Vagina (tissue), 2 donors: ENCODE results near the gene CCDC85B. TPM values are rescaled to one million over a fixed set of nuclear protein-coding genes. Genes with fewer than 3 reads are reported as not detected.

Experiments
- DNase-seq, 2 donors: peaks; one replicate each; pipeline ENCODE4 v3.0.0-alpha.2; 2017; ENCODE audit errors: extremely low spot score in 2 of 2
- H3K27ac ChIP-seq: fragments of 200-600 bp; sonication (generic); one replicate; pipeline ENCODE4 v1.5.1; 2019
- H3K27me3 ChIP-seq: fragments of 200-600 bp; sonication (generic); one replicate; pipeline ENCODE4 v1.5.1; 2019
- H3K36me3 ChIP-seq, 2 donors: fragments of 200-600 bp; sonication (generic); one replicate each; pipeline ENCODE4 v1.5.1; 2017 to 2019
- H3K4me1 ChIP-seq: fragments of 200-600 bp; sonication (generic); one replicate; pipeline ENCODE4 v1.5.1; 2019
- H3K4me3 ChIP-seq, 2 donors: fragments of 200-600 bp; sonication (generic); 1 replicate in 1 of 2; 2 replicates in 1 of 2; pipeline ENCODE4 v1.5.1; 2016 to 2019
- H3K9me3 ChIP-seq: fragments of 200-600 bp; sonication (generic); one replicate; pipeline ENCODE4 v1.5.1; 2019
- CTCF ChIP-seq, 3 experiments: fragments of 450-650 bp in 2 of 3; fragments of 200-600 bp in 1 of 3; sonication (generic) in 1 of 3; IDR thresholded peaks; one replicate each; pipeline ENCODE4 v1.5.1; 2017 to 2019; ENCODE audit warnings: antibody characterized with exemption in 3 of 3, mild to moderate bottlenecking in 2 of 3, moderate library complexity in 2 of 3
- POLR2A ChIP-seq, 2 donors: fragments of 450-650 bp; IDR thresholded peaks; one replicate each; pipeline ENCODE4 v1.6.1; 2017; ENCODE audit warnings: antibody characterized with exemption in 2 of 2, mild to moderate bottlenecking in 2 of 2, moderate library complexity in 2 of 2
- POLR2AphosphoS5 ChIP-seq, 2 donors: sonication (generic); formaldehyde crosslinking; IDR thresholded peaks; one replicate each; pipeline ENCODE4 v1.9.0; 2017; ENCODE audit warnings: antibody characterized with exemption in 2 of 2, mild to moderate bottlenecking in 2 of 2, low read depth in 1 of 2; ENCODE audit not compliant: insufficient read depth in 1 of 2
- intact Hi-C: fragments of 100-400 bp; cut with DNase I; formaldehyde crosslinking; loops from one replicate; pipeline ENCODE4 v1.15.1; 2023
- total RNA-seq: library from RNA; depleted of rRNA; stranded (reverse); fragments of >200 nt; gene quantifications from one replicate; pipeline ENCODE4 v1.2.3, GENCODE V29; 2016

CCDC85B gene
- total RNA-seq, 1 donor from 2014 or later = 76.4 TPM

- H3K36me3 ChIP-seq = peaks cover 0 to 57% of the 10 kb centered on the region in 2 donors
- TF ChIP-seq POLR2A (IDR thresholded peaks at IDR 0.05) (no peak), CTCF (IDR thresholded peaks at IDR 0.05) (no peak), POLR2AphosphoS5 (IDR thresholded peaks at IDR 0.05; ENCODE audit: insufficient read depth in 1 of 2, low read depth in 1 of 2) (no peak)
- H3K9me3 ChIP-seq = no peaks in the 10 kb centered on the region
- intact Hi-C loops = no loop called here
- no peak overlapping the region for H3K27ac ChIP-seq
- H3K27me3 ChIP-seq = no peaks in the 10 kb centered on the region
- peaks cover 34% of the 10 kb centered on the region for H3K4me1 ChIP-seq
- no peak for DNase-seq
- H3K4me3 ChIP-seq = no peak overlapping the region
These were observed 27.3 kb upstream of the CCDC85B start for GRCh38 chr11:65862941-65863888.

GRCh38 chr11:65863889-65864705, 26.4 kb upstream of the CCDC85B start:
- H3K4me3 ChIP-seq = no peak overlapping the region
- DNase-seq = no peak
- H3K36me3 ChIP-seq = peaks cover 0 to 59% of the 10 kb centered on the region in 2 donors
- TF ChIP-seq CTCF (IDR thresholded peaks at IDR 0.05) = no peak
- no peak for TF ChIP-seq POLR2AphosphoS5 (IDR thresholded peaks at IDR 0.05; ENCODE audit: insufficient read depth in 1 of 2, low read depth in 1 of 2)
- TF ChIP-seq POLR2A (IDR thresholded peaks at IDR 0.05) = no peak
- peaks cover 27% of the 10 kb centered on the region for H3K4me1 ChIP-seq
- H3K9me3 ChIP-seq = no peaks in the 10 kb centered on the region
- no peak overlapping the region for H3K27ac ChIP-seq
- intact Hi-C loops = no loop called here
- H3K27me3 ChIP-seq = no peaks in the 10 kb centered on the region

GRCh38 chr11:65864706-65865471, 25.6 kb upstream of the CCDC85B start:
- TF ChIP-seq CTCF (IDR thresholded peaks at IDR 0.05) = no peak
- TF ChIP-seq POLR2AphosphoS5 (IDR thresholded peaks at IDR 0.05; ENCODE audit: insufficient read depth in 1 of 2, low read depth in 1 of 2) = no peak
- TF ChIP-seq POLR2A (IDR thresholded peaks at IDR 0.05) = no peak
- no peak overlapping the region for H3K4me3 ChIP-seq
- H3K4me1 ChIP-seq = peaks cover 22% of the 10 kb centered on the region
- H3K27me3 ChIP-seq = no peaks in the 10 kb centered on the region
- peaks cover 0 to 59% of the 10 kb centered on the region in 2 donors for H3K36me3 ChIP-seq
- no peak for DNase-seq
- H3K9me3 ChIP-seq = no peaks in the 10 kb centered on the region
- no peak overlapping the region for H3K27ac ChIP-seq
- intact Hi-C loops = no loop called here

GRCh38 chr11:65865550-65866172, 24.8 kb upstream of the CCDC85B start:
- Histone ChIP-seq H3K36me3 (peaks cover 0 to 59% of the 10 kb centered on the region in 2 donors), H3K27ac (no peak overlapping the region), H3K9me3 (no peaks in the 10 kb centered on the region), H3K4me1 (peaks cover 26% of the 10 kb centered on the region), H3K4me3 (no peak overlapping the region), H3K27me3 (no peaks in the 10 kb centered on the region)
- intact Hi-C loops = no loop called here
- DNase-seq = no peak
- TF ChIP-seq CTCF (IDR thresholded peaks at IDR 0.05) = no peak
- TF ChIP-seq POLR2AphosphoS5 (IDR thresholded peaks at IDR 0.05; ENCODE audit: insufficient read depth in 1 of 2, low read depth in 1 of 2) = no peak
- no peak for TF ChIP-seq POLR2A (IDR thresholded peaks at IDR 0.05)
